GM12891 (cell line): ENCODE results near the gene HTRA3.

Source experiments
- DNase-seq: peaks from one replicate; pipeline ENCODE4 v3.0.0; 2011; ENCODE audit warnings: low spot score; ENCODE audit not compliant: insufficient read length
- FAIRE-seq: peaks from 2 replicates; lab custom pipeline; 2011; peaks lifted over from hg19 to GRCh38; lab: Jason Lieb, UNC
- PAX5 ChIP-seq: IDR thresholded peaks from 2 replicates; pipeline ENCODE4 v1.6.1; 2011; ENCODE audit warnings: low read length, moderate library complexity, mild to moderate bottlenecking; ENCODE audit not compliant: insufficient read depth, severe bottlenecking
- POLR2A ChIP-seq: IDR thresholded peaks from 2 replicates; pipeline ENCODE4 v1.6.1; 2011; ENCODE audit warnings: low read depth, low read length, control low read depth
- POLR2AphosphoS5 ChIP-seq: IDR thresholded peaks from 2 replicates; pipeline ENCODE4 v1.6.1; 2011; ENCODE audit warnings: low read depth, low read length, control low read depth
- POU2F2 ChIP-seq: IDR thresholded peaks from 2 replicates; pipeline ENCODE4 v1.6.1; 2011; ENCODE audit warnings: low read depth, mild to moderate bottlenecking, control low read depth, low read length, moderate library complexity
- SPI1 ChIP-seq: IDR thresholded peaks from 2 replicates; pipeline ENCODE4 v1.6.1; 2011; ENCODE audit warnings: low read depth, low read length, control low read depth
- TAF1 ChIP-seq: IDR thresholded peaks from 2 replicates; pipeline ENCODE4 v1.6.1; 2011; ENCODE audit warnings: low read depth, low read length, control low read depth

Gene HTRA3

DNA sequence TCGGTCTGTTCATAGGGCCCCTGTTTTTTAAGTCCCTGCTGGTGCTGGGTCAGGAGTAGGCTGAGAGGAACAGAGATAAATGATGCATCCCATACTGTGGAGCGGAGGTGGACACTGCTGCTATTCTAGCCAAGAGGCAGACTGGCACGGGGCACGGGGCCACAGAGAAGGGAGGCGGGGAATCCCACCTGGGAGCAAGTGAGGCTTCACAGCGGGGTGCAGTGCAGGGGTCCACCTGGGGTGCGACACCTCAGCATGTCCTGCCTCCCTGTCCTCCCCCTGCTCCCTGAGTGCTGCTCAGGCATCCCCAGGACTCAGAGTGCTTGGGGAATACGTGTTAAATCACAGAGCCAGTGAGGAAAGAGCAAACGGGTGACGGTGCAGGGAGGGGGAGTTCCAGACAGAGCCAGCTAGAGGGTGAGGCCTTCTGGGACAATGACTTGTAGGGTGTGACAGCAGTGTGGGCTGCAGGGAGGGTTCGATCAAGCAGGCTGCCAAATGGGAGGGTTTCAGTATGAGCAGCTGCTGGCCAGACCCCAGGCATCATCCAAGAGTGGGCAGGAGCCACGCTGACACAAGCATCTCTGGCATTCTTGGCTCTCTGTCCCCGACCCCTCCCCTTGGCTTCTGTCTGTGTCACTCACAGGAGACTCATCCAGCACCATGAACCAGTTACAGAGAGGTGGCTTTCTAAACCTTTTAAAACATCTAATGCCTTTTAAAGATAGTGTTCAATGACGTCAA is 13.7 kb upstream of the HTRA3 start:
- TF ChIP-seq SPI1 (no peak), POU2F2 (no peak), POLR2A (no peak), POLR2AphosphoS5 (no peak), PAX5 (no peak), TAF1 (no peak)
- FAIRE-seq (no peak), DNase-seq (no peak)

DNA sequence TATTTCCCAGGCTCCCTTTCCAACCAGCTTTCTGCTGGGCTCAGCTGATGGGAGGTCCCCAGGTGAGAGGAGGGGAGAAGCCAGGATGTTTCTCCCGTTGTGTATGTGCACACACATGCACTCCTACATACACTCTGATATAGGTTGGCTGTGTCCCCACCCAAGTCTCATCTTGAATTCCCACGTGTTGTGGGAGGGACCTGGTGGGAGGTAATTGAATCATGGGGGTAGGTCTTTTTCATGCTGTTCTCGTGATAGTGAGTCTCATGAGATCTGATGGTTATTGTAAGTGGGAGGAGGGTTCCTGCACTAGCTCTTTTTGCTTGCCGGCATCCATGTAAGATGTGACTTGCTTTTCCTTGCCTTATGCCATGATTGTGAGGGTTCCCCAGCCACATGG is 11.7 kb upstream of the HTRA3 start:
- no peak for DNase-seq
- no peak for FAIRE-seq

DNA sequence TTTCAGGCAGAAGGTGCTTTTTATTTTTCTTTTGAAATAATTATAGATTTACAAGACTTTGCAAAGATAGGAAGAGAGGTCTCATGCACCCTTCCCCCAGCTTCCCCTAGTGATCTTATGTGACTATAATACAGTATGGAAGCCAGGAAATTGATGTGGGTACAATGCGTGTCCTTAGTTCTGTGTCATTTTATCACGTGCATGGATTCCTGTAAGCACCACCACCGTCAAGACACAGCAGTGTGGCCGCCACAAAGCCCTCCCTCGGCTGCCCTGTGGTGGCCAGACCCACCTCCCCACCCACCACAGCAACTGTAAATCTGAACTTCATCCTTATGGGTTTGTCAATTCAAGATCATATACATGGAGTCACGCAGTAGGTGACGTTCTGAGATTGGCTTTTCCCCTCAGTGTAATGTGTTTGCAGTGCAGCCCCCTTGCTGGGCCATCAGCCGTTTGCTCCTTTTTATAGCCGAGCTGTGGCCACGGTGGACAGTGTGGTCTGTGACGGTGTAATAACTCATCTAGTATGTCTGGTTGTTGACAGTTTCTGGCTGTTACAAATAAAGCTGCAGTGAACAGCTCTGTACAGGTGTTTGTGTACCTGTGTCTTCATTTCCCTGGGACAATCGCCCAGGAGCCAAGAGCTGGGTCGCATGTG is 10.9 kb upstream of the HTRA3 start:
- FAIRE-seq (no peak), DNase-seq (no peak)
- no peak for TF ChIP-seq POU2F2
- no peak for TF ChIP-seq POLR2A
- no peak for TF ChIP-seq PAX5
- TF ChIP-seq SPI1, result no peak
- TF ChIP-seq TAF1, result no peak
- TF ChIP-seq POLR2AphosphoS5, result no peak

More for the DNA sequence above, 11.7 kb upstream of the HTRA3 start:
- TF ChIP-seq POU2F2 (no peak), PAX5 (no peak), TAF1 (no peak), SPI1 (no peak), POLR2AphosphoS5 (no peak), POLR2A (no peak)

DNA sequence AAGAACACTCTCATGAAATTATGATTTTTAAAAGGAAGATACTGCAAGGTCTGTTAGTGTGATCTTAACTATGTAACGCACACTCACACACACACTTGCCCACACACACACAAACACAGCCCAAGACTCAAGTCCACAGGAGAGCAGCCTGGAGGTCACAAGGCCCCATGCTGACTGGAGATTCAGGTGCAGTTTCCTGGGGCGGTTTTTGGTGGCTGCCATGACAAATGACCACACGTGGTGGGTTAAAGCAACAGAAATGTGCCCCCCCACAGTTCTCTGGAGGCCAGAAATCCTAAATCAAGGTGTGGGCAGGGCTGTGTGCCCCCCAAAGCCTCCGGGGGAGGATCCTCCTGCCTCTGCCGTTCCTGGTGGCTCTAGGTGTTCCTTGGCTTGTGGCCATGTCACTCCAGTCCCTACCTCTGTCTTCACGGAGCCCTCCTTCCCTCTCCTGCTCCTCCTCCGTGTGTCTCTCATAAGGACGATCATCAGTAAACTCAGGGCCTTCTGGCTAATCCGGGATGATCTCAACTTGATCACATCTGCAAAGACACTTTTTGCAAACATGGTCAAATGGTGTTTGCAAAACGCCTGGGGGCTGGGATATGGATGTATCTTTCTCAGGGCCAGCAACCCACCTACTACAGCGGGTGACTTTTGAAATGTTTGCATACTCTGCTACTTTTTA is 9.7 kb upstream of the HTRA3 start:
- FAIRE-seq (no peak), DNase-seq (no peak)
- no peak for TF ChIP-seq SPI1
- no peak for TF ChIP-seq TAF1
- no peak for TF ChIP-seq POU2F2
- no peak for TF ChIP-seq PAX5
- TF ChIP-seq POLR2A, result no peak
- no peak for TF ChIP-seq POLR2AphosphoS5

DNA sequence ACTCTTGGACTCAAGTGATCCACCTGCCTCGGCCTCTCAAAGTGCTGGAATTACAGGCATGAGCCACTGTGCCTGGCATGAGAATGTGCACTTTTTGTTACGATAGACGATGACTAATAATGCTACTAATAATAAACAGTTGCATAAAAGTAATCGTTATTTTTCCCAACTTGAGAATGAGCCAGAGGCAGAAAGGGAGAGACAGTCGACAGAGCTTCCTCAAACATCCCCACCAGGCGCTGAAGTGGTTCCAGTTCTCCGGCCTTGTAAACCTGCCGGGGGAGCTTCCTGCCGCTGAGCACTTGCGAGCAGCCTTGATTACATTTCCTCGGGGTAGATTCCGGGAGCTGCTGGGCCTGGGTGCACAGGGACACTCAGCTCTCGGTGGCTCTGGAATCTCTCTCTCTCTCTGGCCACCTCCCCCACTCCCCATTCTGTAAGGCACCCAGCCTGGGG is 8.9 kb upstream of the HTRA3 start:
- FAIRE-seq, result no peak
- DNase-seq, result no peak
- TF ChIP-seq POLR2AphosphoS5, result no peak
- TF ChIP-seq POU2F2, result no peak
- no peak for TF ChIP-seq TAF1

DNA sequence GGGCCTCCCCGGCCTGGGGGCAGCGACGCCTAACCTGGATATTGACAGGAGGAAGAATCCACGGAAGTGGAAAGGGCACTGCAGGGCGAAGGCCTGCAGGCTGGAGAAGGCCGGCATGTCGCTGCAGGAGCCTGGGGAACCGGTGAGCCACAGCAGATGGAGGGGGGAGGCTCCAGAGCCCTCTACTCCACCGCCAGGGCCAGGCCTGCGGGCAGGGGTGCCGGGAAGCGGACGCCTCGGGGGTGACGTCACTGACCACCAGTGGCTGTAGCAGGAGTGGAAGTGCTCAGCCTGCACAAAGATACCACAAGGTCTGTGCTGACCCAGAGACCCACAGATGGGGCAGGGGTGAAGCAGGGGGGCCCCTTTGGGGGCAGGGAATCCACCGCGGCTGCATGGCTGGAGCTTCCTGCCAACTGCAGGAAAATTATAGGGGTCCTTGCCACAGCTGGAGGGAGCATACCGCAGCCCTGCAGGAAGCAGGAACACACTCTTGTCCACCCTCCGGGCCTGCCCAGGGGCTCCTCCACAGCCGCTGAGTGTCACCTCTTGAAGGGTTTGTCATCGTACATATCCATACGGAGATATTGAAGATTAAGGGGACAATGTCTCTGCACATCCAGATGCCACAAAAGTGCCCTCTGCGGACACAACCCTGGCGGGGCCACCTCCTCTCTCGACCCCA is 7.6 kb upstream of the HTRA3 start:
- no peak for DNase-seq
- no peak for FAIRE-seq
- no peak for TF ChIP-seq POLR2AphosphoS5
- TF ChIP-seq PAX5, result no peak
- no peak for TF ChIP-seq POU2F2
- no peak for TF ChIP-seq SPI1
- TF ChIP-seq POLR2A, result no peak
- TF ChIP-seq TAF1, result no peak

DNA sequence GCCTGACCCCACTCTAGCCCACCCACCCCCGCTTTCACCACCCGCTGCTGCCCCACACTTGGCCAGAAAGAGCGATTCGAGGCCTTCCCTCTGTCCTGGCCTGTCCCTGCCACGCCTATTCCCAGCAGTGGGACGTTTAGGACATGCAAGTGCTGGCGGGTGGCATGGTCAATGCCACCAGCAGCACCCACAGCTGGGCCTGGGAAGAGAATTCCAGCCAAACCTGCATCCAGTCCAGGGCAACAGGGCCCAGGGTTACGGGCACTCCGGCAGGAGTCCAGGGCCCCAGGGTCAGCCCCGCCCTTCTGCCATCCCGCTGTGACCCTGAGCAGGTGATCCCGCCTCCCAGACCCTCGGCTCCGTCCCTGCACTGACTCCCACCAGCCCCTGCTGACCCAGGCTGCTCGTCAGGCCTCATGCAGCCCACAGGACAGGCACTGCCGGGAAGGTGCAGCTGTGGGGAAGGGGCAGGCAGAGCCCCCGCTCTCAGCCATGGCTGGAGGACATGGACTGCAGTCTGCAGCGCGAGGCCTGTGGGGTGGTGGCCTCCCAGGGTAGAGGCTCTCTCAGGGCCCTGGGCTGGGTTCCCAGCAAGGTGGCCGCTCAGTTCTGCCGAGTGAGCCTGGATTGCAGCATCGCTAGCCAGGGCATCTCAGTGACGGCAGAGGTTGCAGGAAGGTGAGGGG is 6.8 kb upstream of the HTRA3 start:
- DNase-seq (no peak), FAIRE-seq (no peak)
- TF ChIP-seq POU2F2 (no peak), TAF1 (no peak), PAX5 (no peak), POLR2AphosphoS5 (no peak), SPI1 (no peak), POLR2A (no peak)

DNA sequence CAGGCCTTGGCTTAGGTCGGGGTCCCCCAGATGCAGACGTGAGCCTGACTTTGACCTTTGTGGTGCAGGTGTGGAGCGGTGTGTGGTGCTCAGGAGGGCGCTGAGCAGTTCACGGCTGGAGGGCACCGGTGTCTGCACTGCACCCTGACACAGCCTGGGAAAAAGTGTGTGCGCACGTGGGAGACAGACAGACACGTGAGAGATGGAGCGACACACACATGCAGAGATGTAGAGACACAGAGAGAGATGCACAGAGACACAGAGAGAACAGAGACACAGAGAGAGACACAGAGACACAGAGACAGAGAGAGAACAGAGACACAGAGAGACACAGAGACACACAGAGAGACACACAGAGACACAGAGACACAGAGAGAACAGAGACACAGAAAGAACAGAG is 6.2 kb upstream of the HTRA3 start:
- DNase-seq (no peak), FAIRE-seq (no peak)
- TF ChIP-seq POU2F2, result no peak
- TF ChIP-seq PAX5, result no peak
- TF ChIP-seq TAF1, result no peak
- no peak for TF ChIP-seq SPI1
- TF ChIP-seq POLR2A, result no peak
- TF ChIP-seq POLR2AphosphoS5, result no peak

DNA sequence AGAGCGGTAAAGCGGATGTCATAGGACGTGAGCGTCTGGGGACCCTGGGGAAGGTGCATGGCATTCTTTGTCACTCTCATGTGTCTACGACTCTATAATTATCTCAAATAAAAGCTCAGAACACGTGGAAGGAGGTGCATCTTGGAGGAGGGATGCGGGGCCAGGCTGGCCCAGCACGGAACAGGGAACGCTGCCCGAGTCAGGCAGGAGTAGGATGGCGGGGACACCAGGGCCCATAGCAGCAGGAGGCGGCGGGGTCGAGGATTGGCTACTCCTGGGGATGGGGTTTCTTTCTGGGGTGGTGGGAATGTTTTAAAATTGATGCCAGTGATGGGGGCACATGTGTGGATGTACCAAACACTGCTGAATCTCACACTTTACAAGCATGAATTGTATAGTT is 5.4 kb upstream of the HTRA3 start:
- DNase-seq (no peak), FAIRE-seq (no peak)
- no peak for TF ChIP-seq PAX5
- no peak for TF ChIP-seq POLR2A
- no peak for TF ChIP-seq POLR2AphosphoS5
- TF ChIP-seq TAF1, result no peak
- TF ChIP-seq SPI1, result no peak
- TF ChIP-seq POU2F2, result no peak
